Measurements from ENCODE around the gene SYTL3.

DNA sequence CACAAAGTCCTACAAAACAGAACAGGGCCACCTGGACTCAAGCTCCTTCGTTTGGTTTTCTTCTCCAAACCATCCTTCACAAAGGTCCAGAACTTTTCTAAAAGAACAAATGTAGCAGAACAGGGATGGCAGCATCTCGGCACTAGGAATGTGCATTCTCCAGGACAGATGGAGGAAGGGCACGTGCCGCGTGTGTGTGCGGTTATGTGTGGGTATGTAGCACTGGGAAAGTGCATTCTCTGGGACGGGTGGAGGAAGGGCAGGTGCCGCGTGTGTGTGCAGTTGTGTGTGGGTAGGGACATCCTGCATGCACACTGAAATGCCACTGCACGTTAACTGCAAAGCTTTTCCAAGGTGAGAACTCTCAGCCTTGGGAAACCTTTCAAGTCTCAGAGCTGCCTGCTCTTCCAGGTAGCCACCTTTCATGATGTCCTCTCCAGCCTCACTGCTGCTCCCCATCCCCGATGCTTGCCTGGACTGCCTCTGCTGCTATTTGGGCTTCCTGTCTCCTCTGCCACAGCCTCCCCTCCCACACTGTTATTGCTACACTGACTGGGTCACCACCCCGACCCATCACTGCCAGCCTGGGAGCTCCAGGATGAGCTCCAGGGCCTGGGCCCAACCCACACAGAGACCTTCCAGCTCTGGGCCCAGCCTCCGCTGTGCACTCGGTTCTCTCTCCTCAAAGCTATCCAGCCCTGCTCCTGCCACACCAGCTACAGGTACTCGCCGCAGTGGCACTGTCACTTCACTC is 121.7 kb downstream of the SYTL3 start:
- TF ChIP-seq CTCF (optimal IDR thresholded peaks at IDR 0.05 in 1 of 3, IDR thresholded peaks at IDR 0.05 in 1 of 3, conservative IDR thresholded peaks at IDR 0.05 in 1 of 3; ENCODE audit: extremely low read depth in 1 of 3, insufficient read depth in 2 of 3, low read length in 3 of 3): no peak
- TF ChIP-seq EZH2 (IDR thresholded peaks at IDR 0.05; ENCODE audit: low read length): no peak

Measured in keratinocyte (primary cell).